KG1 (cell line): ENCODE results near the gene DCANP1.

Experiments used
- DNase-seq: peaks from one replicate; lab custom pipeline; 2025; lab: John Stamatoyannopoulos, UW

DCANP1 gene

DNA sequence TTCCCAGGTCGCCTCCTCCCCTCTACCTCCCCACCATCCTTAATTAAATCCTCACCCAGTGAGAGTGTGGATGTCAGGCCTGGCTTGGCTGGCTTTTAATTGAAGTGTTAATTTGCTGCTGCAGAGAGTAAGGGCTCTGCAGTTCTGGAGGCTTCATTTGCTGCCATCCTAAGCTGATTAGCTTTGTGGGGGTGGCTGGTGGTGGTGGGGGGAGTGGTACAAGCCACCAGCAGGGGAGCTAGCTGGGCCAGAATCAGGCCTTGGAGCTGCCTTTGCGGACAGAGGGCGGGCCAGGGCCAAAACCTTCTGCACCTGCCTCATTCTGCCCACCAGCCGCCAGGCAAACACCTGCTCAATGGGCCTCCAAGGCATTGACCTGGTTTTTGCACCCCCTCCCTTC lies 31.8 kb upstream of the DCANP1 start:
- no peak for DNase-seq

DNA sequence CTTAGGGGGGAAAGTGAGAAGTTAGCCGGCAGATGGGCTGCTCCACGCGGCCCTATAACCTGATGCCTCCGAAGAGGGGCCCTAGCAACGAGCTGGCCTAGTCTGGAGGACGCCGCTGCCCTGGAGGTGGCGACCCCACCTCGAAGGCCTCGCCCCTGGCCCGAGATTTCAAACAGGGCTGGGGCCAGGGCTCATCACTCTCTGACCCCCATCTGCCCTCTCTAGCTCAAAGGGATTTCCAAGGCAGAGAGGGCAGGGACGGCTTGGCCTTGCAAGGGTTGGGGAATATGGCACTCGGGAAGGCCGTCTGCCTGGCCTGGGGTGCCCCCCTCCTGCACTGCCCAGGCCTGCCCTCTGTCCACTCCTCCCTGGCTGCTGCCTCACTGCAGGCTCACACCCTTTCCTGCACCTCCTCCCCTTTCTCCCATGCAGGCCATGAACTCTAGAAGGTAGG lies 30.5 kb upstream of the DCANP1 start:
- no peak for DNase-seq

DNA sequence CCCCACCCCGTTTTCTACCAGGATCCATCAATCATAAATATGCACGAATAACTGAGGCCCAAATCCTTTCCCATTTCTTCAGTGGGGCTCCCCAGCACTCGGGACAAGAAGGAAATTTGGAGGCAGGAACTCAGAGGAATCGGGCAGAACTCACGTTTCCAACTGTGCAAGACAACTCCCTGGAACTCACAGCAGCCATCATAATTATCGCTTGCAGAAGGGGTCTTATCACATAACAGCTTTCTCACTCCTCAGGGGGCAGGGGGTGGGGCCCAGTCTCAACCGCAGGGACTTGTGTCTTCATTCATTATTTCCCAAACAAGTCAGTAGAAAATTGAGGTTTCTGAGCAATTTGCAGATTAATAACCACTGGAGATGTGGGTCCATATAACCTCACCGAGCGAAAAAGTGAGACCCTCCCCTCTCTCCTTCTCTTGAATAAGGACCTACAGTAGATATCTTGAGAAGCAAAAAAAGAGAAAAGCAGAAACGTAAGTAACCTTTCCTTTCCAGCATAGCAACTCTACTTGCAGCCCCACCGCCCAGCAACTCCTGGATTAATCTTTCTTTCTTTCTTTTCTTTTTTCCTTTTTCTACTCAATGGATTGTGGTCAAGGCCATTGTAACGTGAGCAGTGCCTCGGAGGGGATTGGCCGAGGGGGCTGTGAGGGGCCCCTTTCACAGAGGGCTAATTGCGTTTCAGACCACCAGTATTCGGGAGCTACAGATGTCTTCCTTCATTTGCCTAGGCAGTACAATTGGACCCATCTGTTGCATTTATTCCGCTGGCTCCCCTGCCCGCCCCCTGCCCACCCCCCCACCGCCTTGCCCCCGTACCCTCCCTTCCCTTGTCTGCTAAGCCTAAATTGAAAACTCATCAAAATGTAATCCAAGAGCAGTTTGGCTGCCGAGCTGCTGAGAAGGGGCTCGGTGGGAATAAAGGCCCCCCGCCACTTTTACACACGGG lies 29.8 kb upstream of the DCANP1 start:
- DNase-seq = no peak

DNA sequence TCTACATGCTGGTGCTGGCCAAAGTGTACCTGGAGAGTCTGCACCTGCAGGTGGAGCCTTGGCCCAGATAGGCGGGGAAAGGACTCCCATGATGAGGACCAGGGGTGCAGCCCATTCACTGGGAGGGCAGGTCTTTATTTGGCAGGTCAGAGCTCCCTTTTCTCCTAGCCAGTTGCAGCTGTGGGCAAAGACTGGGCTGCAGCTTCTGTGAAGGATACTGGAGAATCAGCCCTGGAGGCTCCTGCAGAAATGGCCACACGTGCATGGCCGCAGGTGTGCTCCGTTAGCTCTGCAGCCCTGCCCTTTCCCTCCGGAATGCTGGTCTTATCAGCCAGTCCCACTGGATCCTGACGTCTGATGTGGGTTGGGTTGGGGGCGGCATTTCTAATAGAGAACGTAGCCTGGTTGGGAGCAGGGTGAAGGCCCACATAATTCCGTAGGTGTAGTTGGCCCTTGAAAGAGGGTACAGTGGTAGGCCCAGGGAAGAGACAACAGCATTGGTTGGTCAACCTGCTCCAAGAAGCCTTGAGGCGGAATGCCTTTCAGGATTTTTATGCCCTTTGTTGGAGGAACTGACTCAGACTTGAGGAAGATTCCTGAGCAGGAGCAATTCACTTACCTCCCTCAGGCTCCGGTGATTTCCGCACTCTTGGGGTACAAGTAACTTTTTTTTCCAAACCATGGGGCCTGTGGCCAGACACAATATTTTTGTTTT lies 27.0 kb upstream of the DCANP1 start:
- DNase-seq = no peak

DNA sequence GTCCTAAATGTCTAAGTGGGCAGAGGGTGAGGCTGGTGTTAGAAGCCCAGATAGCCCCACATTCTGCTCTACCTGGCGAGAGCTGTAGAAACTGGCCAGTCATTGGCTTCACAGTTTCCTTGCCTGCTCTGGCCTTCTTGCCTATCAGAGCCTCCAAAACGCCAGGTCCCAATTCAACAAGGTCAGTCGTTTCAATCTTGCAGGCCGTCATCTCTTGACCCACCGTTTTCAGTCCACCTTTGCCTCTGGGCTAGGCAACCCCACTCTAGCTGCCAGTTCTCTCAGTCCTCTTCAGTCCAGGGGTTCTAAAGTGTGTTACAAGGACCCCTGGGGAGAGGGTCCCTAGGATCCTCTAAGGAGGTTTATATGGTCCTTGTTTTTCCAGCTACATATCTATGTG lies 25.0 kb upstream of the DCANP1 start:
- DNase-seq = no peak

DNA sequence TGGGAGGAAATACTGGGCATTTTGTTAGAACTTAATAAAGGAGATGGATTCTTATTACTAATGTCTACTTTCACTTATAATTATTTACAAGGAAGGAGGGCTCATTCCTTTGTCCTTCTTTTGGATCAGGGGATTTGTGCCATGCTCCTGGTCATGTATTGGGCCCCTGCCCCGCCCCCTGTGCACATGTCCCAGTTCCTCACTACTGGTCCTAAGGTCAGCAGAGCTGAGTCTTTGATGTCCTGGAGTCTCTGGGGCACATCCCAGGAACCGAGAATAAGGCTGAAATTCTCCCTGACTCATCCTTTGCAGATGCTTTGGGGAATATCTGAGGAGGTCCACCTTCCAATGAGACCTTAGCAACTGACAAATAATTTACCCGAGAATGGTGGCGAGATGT lies 24.6 kb upstream of the DCANP1 start:
- DNase-seq = no peak

DNA sequence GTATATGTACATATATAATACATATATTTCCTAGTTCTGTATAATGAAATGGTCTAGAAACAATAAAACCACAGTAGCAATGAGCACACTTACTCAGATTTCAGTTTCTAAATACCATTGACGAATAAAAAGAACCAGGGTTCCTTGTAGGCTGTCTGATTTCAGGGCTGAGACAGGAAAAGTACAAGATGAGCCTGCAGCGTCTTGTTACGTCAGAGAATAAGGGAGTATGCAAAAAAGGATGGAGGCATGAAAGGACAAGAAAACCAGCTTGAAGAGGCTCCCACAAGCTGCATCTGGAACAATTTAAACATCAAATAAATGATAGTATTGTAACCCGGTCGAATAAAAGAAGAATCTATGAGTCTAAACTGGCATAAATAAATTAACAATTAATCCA lies 22.8 kb upstream of the DCANP1 start:
- DNase-seq = no peak

DNA sequence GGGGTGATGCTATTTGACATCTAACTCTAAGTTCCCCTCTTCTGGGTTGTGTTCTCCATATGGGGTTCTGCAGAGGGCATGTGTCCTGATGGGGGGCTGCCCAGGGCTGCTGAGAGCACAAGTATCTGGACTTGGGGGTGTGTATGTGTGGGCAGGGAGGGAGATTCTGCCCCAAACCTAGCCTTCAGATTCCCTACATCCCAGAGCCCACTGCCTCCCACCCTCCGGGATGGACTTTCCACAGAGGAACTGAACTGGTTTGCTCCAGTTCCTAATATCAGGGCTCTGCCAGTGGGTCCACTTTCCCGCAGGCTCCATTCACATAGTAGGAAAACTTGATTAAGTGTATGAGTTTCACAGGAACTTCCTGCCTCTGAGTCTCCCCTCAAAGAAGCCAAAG lies 21.4 kb upstream of the DCANP1 start:
- no peak for DNase-seq

DNA sequence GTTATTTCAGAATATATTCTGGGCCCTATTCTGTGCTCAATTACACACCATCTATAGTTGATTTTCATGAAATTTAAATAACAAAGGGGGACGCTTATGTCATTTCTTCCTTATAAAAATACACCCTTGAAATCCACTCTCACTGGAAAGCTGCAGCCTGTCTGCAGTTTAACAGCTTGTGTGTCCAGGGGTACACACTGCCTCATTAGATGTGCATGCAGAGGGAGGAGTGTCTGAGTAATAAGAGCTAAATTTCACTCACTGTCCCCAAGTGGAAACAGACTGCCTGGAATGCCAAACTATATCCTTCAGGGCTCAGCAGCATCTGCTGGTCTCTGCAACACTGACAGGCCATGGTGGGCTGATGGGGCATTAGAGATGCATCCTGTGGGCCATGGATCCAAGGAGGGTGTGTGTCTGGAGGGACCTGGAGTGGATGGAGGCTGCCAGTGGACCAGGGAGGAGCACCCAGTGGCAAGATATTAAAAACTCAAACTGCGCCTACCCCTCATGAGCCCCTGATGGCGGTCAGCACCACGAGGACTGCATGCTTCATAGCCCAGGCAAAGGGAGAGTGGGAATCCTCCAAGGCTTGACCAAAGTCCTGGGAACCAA lies 20.8 kb upstream of the DCANP1 start:
- no peak for DNase-seq

DNA sequence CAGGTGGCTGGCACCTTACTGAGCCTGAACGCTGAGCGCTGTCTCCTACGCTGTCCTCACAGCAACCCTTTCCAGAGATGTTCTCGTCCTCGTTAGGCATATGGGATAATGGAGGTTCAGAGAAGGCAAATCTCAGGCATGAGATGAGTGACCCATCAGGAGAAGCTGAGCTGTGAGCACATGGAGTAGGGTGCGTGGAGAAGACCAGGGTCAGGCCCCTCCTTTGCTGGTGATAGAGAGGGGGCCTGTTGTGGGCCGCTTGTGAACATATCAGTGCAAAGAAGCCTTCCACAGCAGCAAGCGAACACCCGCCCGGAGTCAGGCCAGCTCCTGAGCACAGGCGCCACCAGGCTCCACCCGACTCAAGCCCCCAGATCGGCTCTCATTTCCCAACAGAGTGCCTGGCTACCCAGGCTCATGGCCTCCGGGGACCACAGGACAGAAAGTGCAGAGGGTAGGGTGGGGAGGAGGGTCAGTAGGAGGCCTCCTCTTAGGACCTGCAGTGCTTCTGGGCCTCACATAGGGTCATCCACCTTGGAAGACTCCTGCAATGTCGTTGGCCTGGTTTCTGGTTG lies 20.0 kb upstream of the DCANP1 start:
- no peak for DNase-seq

DNA sequence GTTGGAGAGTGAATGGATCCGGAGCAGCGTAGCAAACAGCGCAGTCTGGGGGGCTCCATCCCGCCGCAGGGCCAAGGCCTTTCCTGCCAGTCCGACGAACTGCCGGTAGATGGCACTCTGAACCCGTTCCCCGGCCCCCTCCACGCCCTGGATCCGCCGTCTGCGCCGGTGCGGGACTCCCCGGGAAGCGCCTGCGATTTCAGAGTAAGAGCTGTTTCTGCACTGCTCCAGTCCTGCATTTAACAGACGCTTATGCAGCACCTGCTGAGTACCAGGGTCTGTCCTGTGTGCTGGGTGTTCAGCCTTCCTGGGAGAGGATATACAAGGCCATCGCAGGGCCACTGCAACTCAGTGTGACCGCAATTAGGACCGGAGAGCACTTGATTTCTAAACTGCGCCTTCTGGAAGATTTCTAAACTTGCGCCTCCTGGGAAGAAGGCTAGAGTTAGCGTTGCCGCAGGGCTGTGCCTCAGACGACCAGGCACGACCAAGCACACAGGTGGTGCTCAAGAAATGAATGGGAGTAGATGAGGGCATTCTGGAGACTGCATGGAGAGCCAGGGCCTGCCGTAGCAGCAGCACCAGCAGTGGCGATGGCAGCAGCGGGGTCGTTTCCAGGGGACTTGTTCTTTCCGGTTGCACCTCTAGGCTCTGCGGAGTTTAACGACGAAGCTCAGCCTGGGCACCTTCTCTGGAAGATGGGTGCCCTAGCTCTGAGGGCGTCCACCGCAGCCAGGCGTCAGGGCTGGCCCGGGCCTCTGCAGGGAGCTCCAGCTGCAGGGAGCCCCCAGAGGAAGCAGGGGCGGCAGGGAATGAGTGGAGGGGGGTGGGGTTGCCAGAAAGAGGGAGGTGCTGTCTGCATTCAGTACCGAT lies 19.3 kb upstream of the DCANP1 start:
- DNase-seq = peak; percentile 13

DNA sequence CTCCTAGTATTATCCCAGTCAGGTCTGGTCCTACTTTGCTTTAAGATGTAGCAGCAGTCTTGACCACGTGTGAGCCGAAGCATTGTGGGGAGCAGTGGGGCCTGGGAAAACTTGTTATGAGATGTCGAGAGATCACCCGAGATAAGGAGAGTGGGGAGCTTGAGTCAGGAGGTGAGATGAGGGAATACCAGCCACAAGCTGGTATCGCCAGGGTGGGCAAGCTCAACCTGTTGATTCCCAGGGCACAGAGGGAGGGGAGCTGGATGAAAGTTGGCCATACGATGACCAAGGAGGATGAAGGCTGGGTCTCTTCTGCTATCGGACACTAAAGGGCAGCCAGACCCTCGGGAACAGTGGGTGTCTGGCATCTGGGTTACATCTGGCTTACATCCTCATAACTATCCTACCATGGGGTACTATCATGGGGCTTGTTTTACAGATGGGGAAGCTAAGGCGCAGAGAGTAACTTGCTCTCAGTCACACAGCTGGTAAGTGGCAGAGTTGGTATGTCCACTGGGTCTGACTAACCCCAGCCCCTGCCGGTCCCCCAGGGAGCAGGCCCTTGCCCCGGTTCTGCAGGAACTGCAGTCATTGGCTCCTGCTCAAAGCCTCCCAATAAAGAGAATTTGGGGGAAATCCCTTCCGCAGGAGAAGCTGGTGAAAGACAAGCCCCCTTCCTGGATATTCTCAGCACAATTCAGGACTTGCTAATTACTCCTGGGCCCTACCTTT lies 18.4 kb upstream of the DCANP1 start:
- no peak for DNase-seq

DNA sequence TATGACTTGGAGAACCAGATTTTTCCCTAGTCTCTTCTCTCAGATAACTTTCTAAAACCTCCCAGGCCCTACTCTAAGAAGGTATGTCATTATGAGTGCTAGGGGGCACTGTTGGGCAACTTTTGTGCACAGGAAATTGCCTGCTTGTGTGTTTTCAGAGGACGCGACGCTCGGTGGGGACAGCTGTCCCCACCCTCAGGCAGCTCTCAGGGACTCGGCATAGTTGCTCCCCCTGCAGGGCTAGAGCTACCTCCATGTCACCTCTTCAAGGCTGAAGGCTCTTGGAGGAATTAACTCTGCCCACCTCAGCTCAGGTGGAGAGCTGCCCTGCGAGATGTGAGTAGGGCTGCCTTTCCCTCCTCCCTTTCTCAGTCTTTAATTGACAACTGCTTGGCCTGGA lies 15.2 kb upstream of the DCANP1 start:
- peak; percentile 42 for DNase-seq

DNA sequence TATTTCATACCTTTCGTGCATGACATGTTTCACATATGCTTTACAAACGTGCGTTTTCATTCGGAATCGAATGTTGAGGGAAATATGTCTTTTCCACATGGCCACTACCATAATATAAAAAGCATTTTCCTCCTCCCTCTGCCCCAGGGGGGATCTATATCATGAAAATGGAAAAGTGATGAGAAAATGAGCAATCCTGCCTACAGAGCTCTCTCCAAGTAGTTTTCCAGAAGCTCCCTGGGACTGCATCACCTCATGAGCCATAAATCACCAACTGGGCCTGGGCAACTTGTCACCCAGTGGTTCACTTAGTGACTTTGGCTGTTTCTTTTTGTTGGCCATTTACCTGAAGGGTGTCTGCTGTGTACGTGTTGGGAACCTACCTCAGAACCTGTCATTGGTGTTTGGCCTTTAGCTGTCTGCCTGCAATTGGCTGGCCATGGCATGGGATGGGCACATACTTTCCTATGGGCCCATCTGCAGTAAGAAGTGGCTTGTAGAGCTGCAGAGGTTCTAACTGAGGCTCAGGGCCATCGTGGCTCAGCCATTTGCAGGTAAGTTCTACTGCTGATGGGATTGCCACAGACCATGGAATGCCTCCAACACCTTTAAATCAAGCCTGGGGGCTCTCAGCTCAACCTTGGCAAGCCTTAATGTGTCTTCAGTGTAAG lies 14.5 kb upstream of the DCANP1 start:
- DNase-seq = no peak

DNA sequence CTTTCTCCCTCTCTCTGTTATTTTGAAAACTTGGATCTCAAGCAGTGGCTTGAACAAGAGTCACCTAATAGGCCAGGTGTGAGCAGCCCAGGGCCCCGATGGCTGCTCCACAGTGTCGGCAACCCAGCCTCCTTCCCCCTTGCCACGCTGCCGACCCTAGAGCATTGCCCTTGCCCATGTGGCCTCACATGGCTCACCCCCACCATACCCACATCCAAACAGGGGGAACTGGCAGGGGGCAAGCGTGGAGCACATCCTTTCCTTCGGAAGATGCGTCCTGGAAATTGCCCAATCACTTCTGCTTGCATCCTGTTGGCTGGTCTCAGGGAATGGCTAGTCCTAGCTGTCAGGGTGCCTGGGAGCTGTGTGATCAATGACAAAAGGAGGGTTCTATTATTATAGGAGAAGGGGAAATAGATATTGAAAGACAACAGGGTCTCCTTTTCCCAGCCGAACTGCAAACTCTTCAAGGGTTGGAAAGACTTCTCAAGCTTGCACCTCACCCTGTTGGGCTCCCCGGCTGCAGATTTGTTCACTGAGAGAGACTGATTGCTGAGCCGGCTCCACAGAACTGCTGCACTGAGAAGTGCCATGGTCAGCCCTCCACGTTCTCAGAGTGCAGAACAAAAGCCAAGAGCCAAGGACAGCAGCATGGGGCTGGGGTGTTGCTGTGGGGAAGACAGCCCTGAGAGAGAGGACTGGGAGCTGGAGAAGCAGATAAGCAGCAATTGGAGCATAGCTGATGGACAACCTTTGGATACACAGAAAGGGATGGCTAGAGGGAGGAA lies 13.3 kb upstream of the DCANP1 start:
- no peak for DNase-seq

DNA sequence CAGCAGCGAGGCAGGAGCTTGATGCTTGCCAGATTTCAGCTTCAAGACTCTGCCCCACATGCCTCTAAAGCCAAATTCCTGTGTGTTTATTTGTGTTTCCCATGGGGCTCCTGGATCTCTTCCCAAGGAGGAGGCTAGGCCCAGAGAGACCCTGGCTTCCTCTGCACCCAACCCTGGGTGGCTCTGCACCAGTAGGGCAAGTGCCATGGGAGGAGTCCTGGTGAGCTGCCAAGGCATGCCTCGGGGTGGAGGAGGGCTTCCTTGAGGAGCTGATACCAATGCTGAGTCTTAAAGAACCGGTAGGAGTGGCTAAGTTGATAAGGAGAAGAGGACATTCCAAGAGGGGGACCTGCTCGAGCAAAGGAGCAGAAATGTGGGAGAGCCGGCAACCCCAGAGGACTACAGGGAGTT lies 11.8 kb upstream of the DCANP1 start:
- no peak for DNase-seq

DNA sequence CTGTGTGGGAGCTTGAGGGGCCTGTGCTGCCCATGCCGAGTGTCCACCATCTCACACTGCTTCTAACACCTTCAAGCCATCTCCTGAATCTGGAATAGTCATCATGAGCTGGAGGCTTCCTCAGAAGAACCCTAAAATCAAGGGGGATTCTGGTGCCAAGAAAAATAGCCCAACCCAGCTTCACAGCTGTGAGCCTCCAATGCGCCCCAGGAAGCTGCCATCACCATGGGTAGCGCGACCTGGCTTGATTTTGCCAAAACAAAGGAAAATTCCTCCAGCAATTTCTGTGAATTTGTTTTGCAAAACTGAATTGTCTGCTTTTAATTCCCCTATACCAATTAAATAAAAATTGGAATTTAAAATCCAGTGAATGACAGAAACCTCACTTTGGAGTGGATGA lies 11.2 kb upstream of the DCANP1 start:
- no peak for DNase-seq

DNA sequence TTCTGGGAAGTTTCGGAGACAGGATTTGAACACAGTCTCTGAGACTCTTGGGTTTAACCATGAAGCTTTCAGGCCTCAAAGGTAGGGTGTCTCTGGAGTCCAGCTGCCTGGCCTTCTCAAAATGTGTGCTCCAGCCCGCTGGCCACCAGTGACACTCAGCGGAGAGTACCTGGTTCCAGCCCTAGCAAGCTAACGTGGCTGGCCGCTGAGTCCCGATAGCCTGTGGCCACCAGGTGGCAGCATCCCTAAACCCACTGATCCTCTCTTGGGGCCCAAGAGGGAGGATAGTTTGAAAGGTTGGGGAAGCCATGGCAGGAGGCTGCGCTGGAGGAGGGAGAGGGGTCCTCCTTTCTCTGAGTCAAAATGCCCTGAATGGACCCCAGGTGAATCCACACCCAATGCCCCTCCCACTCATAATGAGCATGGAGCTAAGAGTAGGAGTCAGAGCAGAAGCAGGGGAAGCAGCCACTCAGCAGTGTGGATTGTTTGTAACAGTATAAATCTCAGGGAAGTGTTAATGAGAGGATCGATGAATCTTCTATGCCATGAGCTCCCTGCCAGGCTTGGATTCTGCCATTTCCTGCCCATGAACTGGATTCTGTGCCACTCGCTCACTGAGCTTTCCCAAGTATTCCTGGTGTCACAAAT lies 10.4 kb upstream of the DCANP1 start:
- DNase-seq = peak; percentile 16
